WTC11 (cell line): ENCODE data around the gene SMAP2. TPM values are rescaled to one million over a fixed set of nuclear protein-coding genes. Genes with fewer than 3 reads are reported as not detected.
A peak's percentile ranks its signal among the peaks of the same experiment; 100 is the strongest.

Experiments used
- ATAC-seq: fragments of 200-7000 bp; cut with Tn5 transposase; 2 replicates; pipeline ENCODE4 v1.10.0; 2021; ENCODE audit warnings: mild to moderate bottlenecking, moderate library complexity
- CTCF ChIA-PET: fragments of 300-600 bp; sonication (Branson Sonifier 250); formaldehyde crosslinking; loops from one replicate; lab custom pipeline; 2021; ENCODE audit warnings: antibody characterized with exemption; lab: Charles Lee
- POLR2A ChIA-PET: fragments of 350-600 bp; sonication (Branson Sonifier 250); formaldehyde crosslinking; loops from one replicate; lab custom pipeline; 2021; ENCODE audit warnings: antibody characterized with exemption; lab: Charles Lee
- DNase-seq: peaks from one replicate; pipeline ENCODE4 v3.0.0; 2021; ENCODE audit warnings: low spot score
- H3K27ac Mint-ChIP-seq: 2 replicates; pipeline ENCODE4 v1.8.0; 2021; ENCODE audit warnings: mixed read lengths
- H3K27me3 Mint-ChIP-seq: 2 replicates; pipeline ENCODE4 v1.8.0; 2021; ENCODE audit warnings: low read depth, mild to moderate bottlenecking, moderate library complexity, mixed read lengths
- H3K36me3 Mint-ChIP-seq: 2 replicates; pipeline ENCODE4 v1.8.0; 2021; ENCODE audit warnings: mixed read lengths
- H3K4me1 Mint-ChIP-seq: 2 replicates; pipeline ENCODE4 v1.8.0; 2022; ENCODE audit warnings: mixed read lengths
- H3K4me3 Mint-ChIP-seq: 2 replicates; pipeline ENCODE4 v1.8.0; 2021; ENCODE audit warnings: mild to moderate bottlenecking, moderate library complexity, mixed read lengths
- H3K9me3 Mint-ChIP-seq: 2 replicates; pipeline ENCODE4 v1.8.0; 2021; ENCODE audit warnings: mixed read lengths
- CREB1 ChIP-seq: sonication (generic); formaldehyde crosslinking; IDR thresholded peaks from 2 replicates; pipeline ENCODE4 v1.8.0; 2023; ENCODE audit warnings: mild to moderate bottlenecking, missing genetic modification reagents
- CREM ChIP-seq: sonication (generic); formaldehyde crosslinking; IDR thresholded peaks from 2 replicates; pipeline ENCODE4 v1.8.1; 2022; ENCODE audit warnings: mild to moderate bottlenecking, missing genetic modification reagents, moderate library complexity
- GABPB1 ChIP-seq: sonication (generic); formaldehyde crosslinking; IDR thresholded peaks from 2 replicates; pipeline ENCODE4 v1.8.1; 2023; ENCODE audit warnings: mild to moderate bottlenecking, missing genetic modification reagents
- MAX ChIP-seq: sonication (generic); formaldehyde crosslinking; IDR thresholded peaks from 2 replicates; pipeline ENCODE4 v1.8.0; 2022; ENCODE audit warnings: mild to moderate bottlenecking, missing genetic modification reagents
- MYBL2 ChIP-seq: sonication (generic); formaldehyde crosslinking; IDR thresholded peaks from 2 replicates; pipeline ENCODE4 v1.8.1; 2023; ENCODE audit warnings: mild to moderate bottlenecking, moderate library complexity, missing genetic modification reagents
- NFATC4 ChIP-seq: fragments of 250-450 bp; sonication (Bioruptor Pico); IDR thresholded peaks from 2 replicates; pipeline ENCODE4 v1.9.0; 2021; ENCODE audit warnings: mild to moderate bottlenecking
- NFE2L1 ChIP-seq: sonication (generic); formaldehyde crosslinking; IDR thresholded peaks from 2 replicates; pipeline ENCODE4 v1.8.1; 2023; ENCODE audit warnings: missing genetic modification reagents
- NR2C2 ChIP-seq: sonication (generic); formaldehyde crosslinking; IDR thresholded peaks from 2 replicates; pipeline ENCODE4 v1.8.0; 2022; ENCODE audit warnings: mild to moderate bottlenecking, missing genetic modification reagents
- NR3C1 ChIP-seq: sonication (generic); formaldehyde crosslinking; conservative IDR thresholded peaks from 2 replicates; pipeline ENCODE4 v1.8.1; 2023; ENCODE audit warnings: low read depth, mild to moderate bottlenecking, missing genetic modification reagents
- OVOL2 ChIP-seq: fragments of 250-450 bp; sonication (Bioruptor Pico); IDR thresholded peaks from 2 replicates; pipeline ENCODE4 v1.9.0; 2021; ENCODE audit warnings: mild to moderate bottlenecking, borderline replicate concordance
- TEAD4 ChIP-seq: sonication (generic); formaldehyde crosslinking; IDR thresholded peaks from 2 replicates; pipeline ENCODE4 v1.8.0; 2022; ENCODE audit warnings: mild to moderate bottlenecking, missing genetic modification reagents
- USF1 ChIP-seq: sonication (generic); formaldehyde crosslinking; IDR thresholded peaks from 2 replicates; pipeline ENCODE4 v1.8.0; 2022; ENCODE audit warnings: mild to moderate bottlenecking, missing genetic modification reagents
- ZBTB43 ChIP-seq: sonication (generic); formaldehyde crosslinking; IDR thresholded peaks from 2 replicates; pipeline ENCODE4 v1.8.1; 2023; ENCODE audit warnings: mild to moderate bottlenecking, missing genetic modification reagents
- ZNF232 ChIP-seq: sonication (generic); formaldehyde crosslinking; IDR thresholded peaks from 2 replicates; pipeline ENCODE4 v1.8.0; 2022; ENCODE audit warnings: mild to moderate bottlenecking, missing genetic modification reagents
- ZNF416 ChIP-seq: fragments of 250-450 bp; sonication (Bioruptor Pico); IDR thresholded peaks from 2 replicates; pipeline ENCODE4 v1.9.0; 2021; ENCODE audit warnings: mild to moderate bottlenecking, inconsistent platforms
- total RNA-seq: library from RNA; stranded (reverse); gene quantifications from 3 replicates; pipeline ENCODE4 v1.2.3, GENCODE V29; 2021
- TF ChIP-seq, protein P1 (sequence below): sonication (generic); formaldehyde crosslinking; IDR thresholded peaks from 2 replicates; pipeline ENCODE4 v1.8.1; 2022; ENCODE audit warnings: low read depth, mild to moderate bottlenecking, moderate library complexity, missing genetic modification reagents, borderline replicate concordance
- TF ChIP-seq, protein P2 (sequence below): fragments of 250-450 bp; sonication (Bioruptor Pico); IDR thresholded peaks from 2 replicates; pipeline ENCODE4 v1.9.0; 2021; ENCODE audit warnings: mild to moderate bottlenecking
- TF ChIP-seq, protein P3 (sequence below): sonication (generic); formaldehyde crosslinking; IDR thresholded peaks from 2 replicates; pipeline ENCODE4 v1.8.0; 2023; ENCODE audit warnings: missing genetic modification reagents
- TF ChIP-seq, protein P4 (sequence below): fragments of 250-450 bp; sonication (Bioruptor Pico); IDR thresholded peaks from 2 replicates; pipeline ENCODE4 v1.9.0; 2021; ENCODE audit warnings: mild to moderate bottlenecking
- TF ChIP-seq, protein P5 (sequence below): sonication (generic); formaldehyde crosslinking; conservative IDR thresholded peaks from 2 replicates; pipeline ENCODE4 v1.8.1; 2023; ENCODE audit warnings: mild to moderate bottlenecking, low read depth, missing genetic modification reagents, moderate library complexity

Gene SMAP2
- total RNA-seq, 1 experiment from 2014 or later, result 4.9 TPM

- Mint-ChIP-seq H3K4me1 (peaks cover 22% of the 10 kb centered on the region), H3K36me3 (peaks cover 30% of the 10 kb centered on the region), H3K27ac (no peak overlapping the region), H3K27me3 (no peaks in the 10 kb centered on the region; the same call in 1 of the 2 replicates), H3K9me3 (peaks cover 39% of the 10 kb centered on the region), H3K4me3 (peak overlapping the region; percentile 81)
- TF ChIP-seq ZNF416 (no peak), MYBL2 (CRISPR knock-in tag) (no peak), CREM (CRISPR knock-in tag) (no peak)
- TF ChIP-seq, protein P1, sequence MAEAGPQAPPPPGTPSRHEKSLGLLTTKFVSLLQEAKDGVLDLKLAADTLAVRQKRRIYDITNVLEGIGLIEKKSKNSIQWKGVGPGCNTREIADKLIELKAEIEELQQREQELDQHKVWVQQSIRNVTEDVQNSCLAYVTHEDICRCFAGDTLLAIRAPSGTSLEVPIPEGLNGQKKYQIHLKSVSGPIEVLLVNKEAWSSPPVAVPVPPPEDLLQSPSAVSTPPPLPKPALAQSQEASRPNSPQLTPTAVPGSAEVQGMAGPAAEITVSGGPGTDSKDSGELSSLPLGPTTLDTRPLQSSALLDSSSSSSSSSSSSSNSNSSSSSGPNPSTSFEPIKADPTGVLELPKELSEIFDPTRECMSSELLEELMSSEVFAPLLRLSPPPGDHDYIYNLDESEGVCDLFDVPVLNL (CRISPR knock-in tag), result no peak
- ChIA-PET CTCF (interaction anchor here (1.7 kb wide), 1 partner anchor 307 kb away, joined by 8 read pairs; no protein-coding TSS in a partner anchor), POLR2A (no interaction called here)
- ATAC-seq (no peak), DNase-seq (no peak)
Observed at GRCh38 chr1:40451238-40451585, 77.7 kb downstream of the SMAP2 start.

DNA sequence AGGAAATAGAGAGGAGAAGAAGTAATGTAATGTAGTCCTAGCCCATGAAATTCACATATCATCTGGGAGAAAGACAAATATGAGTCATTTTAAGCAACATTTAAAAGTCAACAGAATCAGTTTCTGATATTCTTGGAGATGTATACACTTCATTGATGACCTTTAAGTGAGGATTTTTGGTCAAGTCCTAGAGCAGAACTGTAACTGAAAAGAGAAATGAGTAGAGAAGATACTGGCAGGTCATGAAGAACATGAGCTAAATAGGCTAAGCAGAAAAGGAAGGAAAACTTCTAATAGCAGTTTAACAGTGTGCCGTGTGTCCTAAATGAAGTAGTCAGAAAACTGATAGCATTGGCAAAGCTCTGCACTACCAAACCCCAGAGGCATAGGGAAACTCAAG is 81.3 kb downstream of the SMAP2 start:
- Mint-ChIP-seq H3K36me3 (peaks cover 66% of the 10 kb centered on the region), H3K4me1 (peaks cover 16% of the 10 kb centered on the region), H3K4me3 (no peak overlapping the region), H3K9me3 (peaks cover 66% of the 10 kb centered on the region), H3K27me3 (no peaks in the 10 kb centered on the region), H3K27ac (no peak overlapping the region)
- no peak for ATAC-seq
- no peak for DNase-seq
- ChIA-PET POLR2A (no interaction called here), CTCF (no interaction called here)
- TF ChIP-seq MAX, result no peak
- TF ChIP-seq OVOL2 (CRISPR knock-in tag), result no peak
- no peak for TF ChIP-seq TEAD4 (CRISPR knock-in tag)
- no peak for TF ChIP-seq NFATC4 (CRISPR knock-in tag)
- TF ChIP-seq, protein P2, sequence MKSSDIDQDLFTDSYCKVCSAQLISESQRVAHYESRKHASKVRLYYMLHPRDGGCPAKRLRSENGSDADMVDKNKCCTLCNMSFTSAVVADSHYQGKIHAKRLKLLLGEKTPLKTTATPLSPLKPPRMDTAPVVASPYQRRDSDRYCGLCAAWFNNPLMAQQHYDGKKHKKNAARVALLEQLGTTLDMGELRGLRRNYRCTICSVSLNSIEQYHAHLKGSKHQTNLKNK (CRISPR knock-in tag), result no peak
- TF ChIP-seq, protein P3, sequence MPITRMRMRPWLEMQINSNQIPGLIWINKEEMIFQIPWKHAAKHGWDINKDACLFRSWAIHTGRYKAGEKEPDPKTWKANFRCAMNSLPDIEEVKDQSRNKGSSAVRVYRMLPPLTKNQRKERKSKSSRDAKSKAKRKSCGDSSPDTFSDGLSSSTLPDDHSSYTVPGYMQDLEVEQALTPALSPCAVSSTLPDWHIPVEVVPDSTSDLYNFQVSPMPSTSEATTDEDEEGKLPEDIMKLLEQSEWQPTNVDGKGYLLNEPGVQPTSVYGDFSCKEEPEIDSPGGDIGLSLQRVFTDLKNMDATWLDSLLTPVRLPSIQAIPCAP (CRISPR knock-in tag), result no peak
- no peak for TF ChIP-seq GABPB1 (CRISPR knock-in tag)
- no peak for TF ChIP-seq NR2C2 (CRISPR knock-in tag)
- TF ChIP-seq, protein P4, sequence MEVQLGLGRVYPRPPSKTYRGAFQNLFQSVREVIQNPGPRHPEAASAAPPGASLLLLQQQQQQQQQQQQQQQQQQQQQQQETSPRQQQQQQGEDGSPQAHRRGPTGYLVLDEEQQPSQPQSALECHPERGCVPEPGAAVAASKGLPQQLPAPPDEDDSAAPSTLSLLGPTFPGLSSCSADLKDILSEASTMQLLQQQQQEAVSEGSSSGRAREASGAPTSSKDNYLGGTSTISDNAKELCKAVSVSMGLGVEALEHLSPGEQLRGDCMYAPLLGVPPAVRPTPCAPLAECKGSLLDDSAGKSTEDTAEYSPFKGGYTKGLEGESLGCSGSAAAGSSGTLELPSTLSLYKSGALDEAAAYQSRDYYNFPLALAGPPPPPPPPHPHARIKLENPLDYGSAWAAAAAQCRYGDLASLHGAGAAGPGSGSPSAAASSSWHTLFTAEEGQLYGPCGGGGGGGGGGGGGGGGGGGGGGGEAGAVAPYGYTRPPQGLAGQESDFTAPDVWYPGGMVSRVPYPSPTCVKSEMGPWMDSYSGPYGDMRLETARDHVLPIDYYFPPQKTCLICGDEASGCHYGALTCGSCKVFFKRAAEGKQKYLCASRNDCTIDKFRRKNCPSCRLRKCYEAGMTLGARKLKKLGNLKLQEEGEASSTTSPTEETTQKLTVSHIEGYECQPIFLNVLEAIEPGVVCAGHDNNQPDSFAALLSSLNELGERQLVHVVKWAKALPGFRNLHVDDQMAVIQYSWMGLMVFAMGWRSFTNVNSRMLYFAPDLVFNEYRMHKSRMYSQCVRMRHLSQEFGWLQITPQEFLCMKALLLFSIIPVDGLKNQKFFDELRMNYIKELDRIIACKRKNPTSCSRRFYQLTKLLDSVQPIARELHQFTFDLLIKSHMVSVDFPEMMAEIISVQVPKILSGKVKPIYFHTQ, result no peak
- TF ChIP-seq NR3C1 (CRISPR knock-in tag), result no peak
- TF ChIP-seq USF1 (CRISPR knock-in tag), result no peak
- no peak for TF ChIP-seq ZNF232
- no peak for TF ChIP-seq ZBTB43 (CRISPR knock-in tag)
- TF ChIP-seq, protein P5, sequence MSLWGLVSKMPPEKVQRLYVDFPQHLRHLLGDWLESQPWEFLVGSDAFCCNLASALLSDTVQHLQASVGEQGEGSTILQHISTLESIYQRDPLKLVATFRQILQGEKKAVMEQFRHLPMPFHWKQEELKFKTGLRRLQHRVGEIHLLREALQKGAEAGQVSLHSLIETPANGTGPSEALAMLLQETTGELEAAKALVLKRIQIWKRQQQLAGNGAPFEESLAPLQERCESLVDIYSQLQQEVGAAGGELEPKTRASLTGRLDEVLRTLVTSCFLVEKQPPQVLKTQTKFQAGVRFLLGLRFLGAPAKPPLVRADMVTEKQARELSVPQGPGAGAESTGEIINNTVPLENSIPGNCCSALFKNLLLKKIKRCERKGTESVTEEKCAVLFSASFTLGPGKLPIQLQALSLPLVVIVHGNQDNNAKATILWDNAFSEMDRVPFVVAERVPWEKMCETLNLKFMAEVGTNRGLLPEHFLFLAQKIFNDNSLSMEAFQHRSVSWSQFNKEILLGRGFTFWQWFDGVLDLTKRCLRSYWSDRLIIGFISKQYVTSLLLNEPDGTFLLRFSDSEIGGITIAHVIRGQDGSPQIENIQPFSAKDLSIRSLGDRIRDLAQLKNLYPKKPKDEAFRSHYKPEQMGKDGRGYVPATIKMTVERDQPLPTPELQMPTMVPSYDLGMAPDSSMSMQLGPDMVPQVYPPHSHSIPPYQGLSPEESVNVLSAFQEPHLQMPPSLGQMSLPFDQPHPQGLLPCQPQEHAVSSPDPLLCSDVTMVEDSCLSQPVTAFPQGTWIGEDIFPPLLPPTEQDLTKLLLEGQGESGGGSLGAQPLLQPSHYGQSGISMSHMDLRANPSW (CRISPR knock-in tag), result no peak
- TF ChIP-seq CREB1, result no peak
- no peak for TF ChIP-seq NFE2L1 (CRISPR knock-in tag)
